Smooth muscle cell (in vitro differentiated cells): Measurements from ENCODE around the gene MRPL52. TPM values are rescaled to one million over a fixed set of nuclear protein-coding genes. Genes with fewer than 3 reads are reported as not detected.
A peak's percentile ranks its signal among the peaks of the same experiment; 100 is the strongest.
"Not testable (repeated sequence)": the region's sequence is repeated elsewhere in the genome, so short reads cannot be mapped to it uniquely, and the experiment has no call there.

Experiments used
- DNase-seq: peaks from one replicate; lab custom pipeline; 2025; ENCODE audit not compliant: unreplicated experiment; lab: John Stamatoyannopoulos, UW
- H2AFZ ChIP-seq: fragments of 200-600 bp; sonication (generic); 2 replicates; pipeline ENCODE4 v1.6.0; 2016; ENCODE audit warnings: antibody characterized with exemption, low read depth, mild to moderate bottlenecking
- H3F3A ChIP-seq: fragments of 200-600 bp; sonication (generic); 2 replicates; pipeline ENCODE4 v1.6.0; 2017; ENCODE audit warnings: antibody characterized with exemption, low read depth
- H3K27ac ChIP-seq: fragments of 200-600 bp; sonication (generic); 2 replicates; pipeline ENCODE4 v1.5.1; 2016; ENCODE audit warnings: low read depth, mild to moderate bottlenecking
- H3K27me3 ChIP-seq: fragments of 200-600 bp; sonication (generic); 2 replicates; pipeline ENCODE4 v1.6.1; 2016; ENCODE audit warnings: low read depth, mild to moderate bottlenecking
- H3K36me3 ChIP-seq: fragments of 200-600 bp; sonication (generic); 2 replicates; pipeline ENCODE4 v1.5.1; 2016; ENCODE audit warnings: low read depth
- H3K4me1 ChIP-seq: fragments of 200-600 bp; sonication (generic); 2 replicates; pipeline ENCODE4 v1.5.1; 2016; ENCODE audit warnings: low read depth
- H3K4me2 ChIP-seq: fragments of 200-600 bp; sonication (generic); 2 replicates; pipeline ENCODE4 v1.6.0; 2016; ENCODE audit warnings: mild to moderate bottlenecking
- H3K4me3 ChIP-seq: fragments of 200-600 bp; sonication (generic); 2 replicates; pipeline ENCODE4 v1.5.1; 2016; ENCODE audit warnings: mild to moderate bottlenecking
- H3K79me2 ChIP-seq: fragments of 200-600 bp; sonication (generic); 2 replicates; pipeline ENCODE4 v1.6.0; 2016; ENCODE audit warnings: low read depth, mild to moderate bottlenecking
- H3K9ac ChIP-seq: fragments of 200-600 bp; sonication (generic); 2 replicates; pipeline ENCODE4 v1.6.0; 2016; ENCODE audit warnings: low read depth
- H3K9me3 ChIP-seq: fragments of 200-600 bp; sonication (generic); replicated peaks from 2 replicates; pipeline ENCODE4 v1.5.1; 2016; ENCODE audit warnings: low read depth
- H4K20me1 ChIP-seq: fragments of 200-600 bp; sonication (generic); 2 replicates; pipeline ENCODE4 v1.6.0; 2016; ENCODE audit warnings: low read depth
- WGBS: methylation state at CpG from one replicate; pipeline ENCODE4 v1.1.7; 2016; ENCODE audit warnings: low lambda C conversion rate; 5-methylcytosine and 5-hydroxymethylcytosine counted together
- polyA plus RNA-seq: library from polyadenylated mRNA; unstranded; fragments of >200 nt; fragmentation: Nextera tagmentation; extraction: Ambion mirVana; gene quantifications from 2 replicates; pipeline ENCODE4 v1.2.1, GENCODE V29; 2016
- total RNA-seq: library from RNA; depleted of rRNA; stranded (reverse); fragments of >200 nt; gene quantifications from 2 replicates; pipeline ENCODE4 v1.2.3, GENCODE V29; 2014
- TF ChIP-seq, protein P1 (sequence below): fragments of 200-600 bp; sonication (generic); IDR thresholded peaks from 2 replicates; pipeline ENCODE4 v1.5.1; 2017; ENCODE audit warnings: borderline replicate concordance, mild to moderate bottlenecking, antibody characterized with exemption; ENCODE audit not compliant: insufficient read depth, poor library complexity, severe bottlenecking

Gene MRPL52
- total and polyA plus RNA-seq, 2 experiments from 2014 or later: 220 to 274 TPM

DNA sequence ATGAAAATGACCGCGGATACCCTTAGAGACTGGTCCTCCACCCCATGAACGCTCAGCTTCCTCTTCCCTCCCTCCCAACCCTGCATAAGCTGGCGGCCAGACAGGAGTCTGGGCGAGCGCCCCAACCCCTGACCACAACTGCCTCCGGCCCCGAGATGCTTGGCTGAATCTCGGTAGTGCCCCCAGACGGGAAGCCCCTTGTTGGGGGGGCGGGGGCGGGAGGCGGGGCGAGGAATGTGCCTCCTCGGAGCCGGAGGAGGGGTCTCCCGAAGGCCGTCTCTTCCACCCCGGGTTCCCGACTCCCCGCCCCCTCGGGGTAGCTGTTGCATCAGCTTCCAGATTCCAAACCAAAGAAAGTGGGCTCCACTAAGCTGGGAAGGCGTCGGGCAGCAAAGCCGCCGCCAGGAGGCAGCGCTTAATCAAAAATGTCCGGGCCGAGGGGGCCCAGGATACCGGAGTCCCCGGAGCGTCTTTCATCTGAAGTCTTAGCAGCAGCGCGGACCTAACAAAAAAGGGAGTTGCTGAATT, 7.1 kb upstream of the MRPL52 start:
- Histone ChIP-seq H3K4me3 (peak overlapping the region; percentile 46), H3F3A (peaks cover 45% of the 10 kb centered on the region), H3K27ac (peak overlapping the region; percentile 88), H3K9me3 (no peaks in the 10 kb centered on the region), H3K4me2 (peak overlapping the region; percentile 86), H4K20me1 (no peaks in the 10 kb centered on the region), H2AFZ (peak overlapping the region; percentile 70), H3K36me3 (no peaks in the 10 kb centered on the region), H3K79me2 (no peaks in the 10 kb centered on the region), H3K9ac (peak overlapping the region; percentile 68), H3K27me3 (no peaks in the 10 kb centered on the region), H3K4me1 (peaks cover 31% of the 10 kb centered on the region)
- peak; percentile 69 for DNase-seq
- TF ChIP-seq, protein P1, sequence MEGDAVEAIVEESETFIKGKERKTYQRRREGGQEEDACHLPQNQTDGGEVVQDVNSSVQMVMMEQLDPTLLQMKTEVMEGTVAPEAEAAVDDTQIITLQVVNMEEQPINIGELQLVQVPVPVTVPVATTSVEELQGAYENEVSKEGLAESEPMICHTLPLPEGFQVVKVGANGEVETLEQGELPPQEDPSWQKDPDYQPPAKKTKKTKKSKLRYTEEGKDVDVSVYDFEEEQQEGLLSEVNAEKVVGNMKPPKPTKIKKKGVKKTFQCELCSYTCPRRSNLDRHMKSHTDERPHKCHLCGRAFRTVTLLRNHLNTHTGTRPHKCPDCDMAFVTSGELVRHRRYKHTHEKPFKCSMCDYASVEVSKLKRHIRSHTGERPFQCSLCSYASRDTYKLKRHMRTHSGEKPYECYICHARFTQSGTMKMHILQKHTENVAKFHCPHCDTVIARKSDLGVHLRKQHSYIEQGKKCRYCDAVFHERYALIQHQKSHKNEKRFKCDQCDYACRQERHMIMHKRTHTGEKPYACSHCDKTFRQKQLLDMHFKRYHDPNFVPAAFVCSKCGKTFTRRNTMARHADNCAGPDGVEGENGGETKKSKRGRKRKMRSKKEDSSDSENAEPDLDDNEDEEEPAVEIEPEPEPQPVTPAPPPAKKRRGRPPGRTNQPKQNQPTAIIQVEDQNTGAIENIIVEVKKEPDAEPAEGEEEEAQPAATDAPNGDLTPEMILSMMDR: peak; percentile 88
- 0% methylated on average over 19 of the region's 34 CpGs for WGBS

DNA sequence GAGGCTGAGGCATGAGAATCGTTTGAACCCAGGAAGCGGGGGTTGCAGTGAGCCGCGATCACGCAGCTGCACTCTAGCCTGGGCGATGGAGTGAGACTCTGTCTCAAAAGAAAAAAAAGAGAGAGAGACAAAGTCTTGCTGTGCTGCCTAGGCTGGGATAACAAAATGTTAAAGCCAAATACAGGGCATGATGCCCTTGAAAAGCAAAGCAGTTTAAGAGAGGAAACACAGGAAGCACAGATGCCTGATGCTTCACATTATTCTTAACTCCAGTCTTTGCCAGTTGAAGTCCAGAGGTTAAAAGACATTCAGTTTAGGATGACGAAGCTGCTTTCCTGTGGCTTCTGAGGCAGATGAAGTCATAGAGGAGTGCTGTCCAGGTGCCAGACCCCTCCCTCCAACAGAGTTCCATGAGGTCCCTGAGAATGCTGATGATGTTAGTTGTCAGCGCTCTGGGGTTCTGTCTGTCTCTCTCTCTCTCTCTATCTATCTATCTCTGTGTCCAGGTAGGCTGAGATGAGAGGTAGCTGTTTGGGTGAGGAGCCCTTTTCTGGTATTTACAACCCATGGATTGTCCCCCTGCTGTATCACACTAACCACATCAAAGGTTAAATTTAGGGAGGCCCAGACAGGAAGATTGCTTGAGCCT, 4.9 kb upstream of the MRPL52 start:
- H3K79me2 ChIP-seq: peaks cover 1% of the 10 kb centered on the region
- peaks cover 31% of the 10 kb centered on the region for H3K4me1 ChIP-seq
- no peak for DNase-seq
- peak overlapping the region; percentile 32 for H3K4me2 ChIP-seq
- 56% methylated on average over 8 of the region's 8 CpGs for WGBS
- no peak overlapping the region for H3K4me3 ChIP-seq
- TF ChIP-seq, protein P1: no peak
- no peaks in the 10 kb centered on the region for H3K27me3 ChIP-seq
- peaks cover 34% of the 10 kb centered on the region for H3F3A ChIP-seq
- H2AFZ ChIP-seq: peak overlapping the region; percentile 41
- peak overlapping the region; percentile 38 for H3K9ac ChIP-seq
- H3K27ac ChIP-seq: peak overlapping the region; percentile 88
- H3K9me3 ChIP-seq: no peaks in the 10 kb centered on the region
- H4K20me1 ChIP-seq: no peaks in the 10 kb centered on the region
- H3K36me3 ChIP-seq: no peaks in the 10 kb centered on the region

DNA sequence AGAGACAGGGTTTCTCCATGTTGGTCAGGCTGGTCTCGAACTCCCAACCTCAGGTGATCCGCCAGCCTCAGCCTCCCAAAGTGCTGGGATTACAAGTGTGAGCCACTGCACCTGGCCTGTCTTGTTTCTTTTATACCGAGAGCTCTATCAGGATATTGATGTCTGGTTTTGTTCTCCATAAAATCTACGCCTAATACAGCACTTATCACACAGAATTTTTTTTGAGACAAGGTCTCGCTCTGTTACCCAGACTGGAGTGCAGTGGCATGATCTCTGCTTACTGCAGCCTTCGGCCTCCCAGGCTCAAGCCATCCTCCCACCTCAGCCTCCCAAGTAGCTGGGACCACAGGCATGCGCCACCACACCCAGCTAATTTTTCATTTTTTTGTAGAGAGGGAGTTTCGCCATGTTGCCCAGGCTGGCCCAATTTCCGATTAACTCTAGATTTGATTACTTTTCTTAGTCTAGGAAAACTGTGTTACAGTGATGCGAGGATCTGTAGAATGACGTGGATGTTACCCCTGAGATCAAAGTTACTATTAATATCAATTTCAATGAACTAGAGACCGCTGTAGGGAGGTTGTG, 519 bp upstream of the MRPL52 start:
- H3K79me2 ChIP-seq: peaks cover 12% of the 10 kb centered on the region
- H4K20me1 ChIP-seq, H3F3A ChIP-seq, DNase-seq, H3K27me3 ChIP-seq, H3K36me3 ChIP-seq, H3K9me3 ChIP-seq: not testable (repeated sequence)
- WGBS: 86% methylated on average over 12 of the region's 12 CpGs
- H3K9ac ChIP-seq: peak overlapping the region; percentile 83
- peak overlapping the region; percentile 95 for H3K4me2 ChIP-seq
- peaks cover 12% of the 10 kb centered on the region for H3K4me1 ChIP-seq
- peak overlapping the region; percentile 88 for H3K4me3 ChIP-seq
- H3K27ac ChIP-seq: peak overlapping the region; percentile 49
- peak overlapping the region; percentile 97 for H2AFZ ChIP-seq

DNA sequence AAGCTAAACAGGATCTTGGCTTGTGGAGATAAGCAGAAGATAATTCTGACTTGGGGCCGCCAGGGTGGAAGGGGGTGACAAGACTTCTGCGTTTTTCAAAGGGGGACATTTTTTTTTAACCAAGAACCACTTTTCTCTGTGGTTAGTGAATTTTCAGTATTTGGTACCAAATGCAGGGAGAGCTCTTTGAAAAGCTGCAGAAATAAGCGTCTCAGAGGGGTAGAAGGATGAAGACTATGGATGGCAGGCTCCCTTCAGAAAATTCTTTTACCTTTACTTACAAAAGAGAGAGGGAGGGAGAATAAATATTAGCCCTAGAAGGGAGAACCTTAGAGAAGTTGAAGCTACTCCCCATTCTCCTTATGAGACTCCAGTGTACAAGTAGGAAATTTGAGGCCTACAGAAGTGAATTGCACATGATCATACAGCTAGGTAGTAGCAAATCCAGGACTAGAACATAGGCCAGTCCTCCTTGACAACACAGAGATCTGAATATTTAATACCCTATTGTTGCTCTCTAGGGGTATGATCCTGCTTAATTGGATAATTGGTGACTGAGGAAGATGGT, 840 bp downstream of the MRPL52 start:
- Histone ChIP-seq H3F3A (peaks cover 9% of the 10 kb centered on the region), H3K4me2 (peak overlapping the region; percentile 95), H3K79me2 (peaks cover 12% of the 10 kb centered on the region), H4K20me1 (no peaks in the 10 kb centered on the region), H3K4me3 (peak overlapping the region; percentile 88), H3K27me3 (no peaks in the 10 kb centered on the region), H2AFZ (peak overlapping the region; percentile 97), H3K27ac (peak overlapping the region; percentile 49), H3K4me1 (peaks cover 7% of the 10 kb centered on the region), H3K9ac (peak overlapping the region; percentile 83), H3K36me3 (no peaks in the 10 kb centered on the region), H3K9me3 (no peaks in the 10 kb centered on the region)
- DNase-seq: no peak
- TF ChIP-seq, protein P1: no peak
- WGBS: 34% methylated on average over 3 of the region's 3 CpGs
